Keratinocyte (primary cell): ENCODE data around the gene JRKL. TPM values are rescaled to one million over a fixed set of nuclear protein-coding genes. Genes with fewer than 3 reads are reported as not detected.

Experiments used
- DNase-seq: peaks from one replicate; pipeline ENCODE4 v3.0.0-alpha.2; 2011; ENCODE audit warnings: low read depth, missing footprints, low spot score
- FAIRE-seq: peaks from 2 replicates; lab custom pipeline; 2011; peaks lifted over from hg19 to GRCh38; lab: Jason Lieb, UNC
- H2AFZ ChIP-seq: 2 replicates; pipeline ENCODE4 v1.6.0; 2012; ENCODE audit warnings: low read length, control low read depth, inconsistent platforms; ENCODE audit not compliant: control insufficient read depth
- H3K27ac ChIP-seq: 2 replicates; pipeline ENCODE4 v1.5.1; 2011; ENCODE audit warnings: low read length; ENCODE audit not compliant: control insufficient read depth, insufficient read depth
- H3K27me3 ChIP-seq: 3 replicates; pipeline ENCODE4 v1.6.0; 2011; ENCODE audit warnings: low read length; ENCODE audit not compliant: control insufficient read depth, insufficient read depth; ENCODE audit errors: extremely low read depth
- H3K36me3 ChIP-seq, 2 experiments: 2 replicates in 1 of 2; 3 replicates in 1 of 2; pipeline ENCODE4 v1.5.1; 2011; ENCODE audit warnings: low read length in 2 of 2, mild to moderate bottlenecking in 1 of 2; ENCODE audit not compliant: control insufficient read depth in 2 of 2, insufficient read depth in 2 of 2; ENCODE audit errors: extremely low read depth in 1 of 2
- H3K4me1 ChIP-seq: 3 replicates; pipeline ENCODE4 v1.5.1; 2011; ENCODE audit warnings: low read length; ENCODE audit not compliant: control insufficient read depth, insufficient read depth; ENCODE audit errors: extremely low read depth
- H3K4me2 ChIP-seq: 3 replicates; pipeline ENCODE4 v1.6.0; 2011; ENCODE audit warnings: low read depth, low read length; ENCODE audit not compliant: control insufficient read depth, insufficient read depth; ENCODE audit errors: extremely low read depth
- H3K4me3 ChIP-seq, 3 experiments: fragments of 200-600 bp in 1 of 3; sonication (generic) in 1 of 3; 2 replicates in 2 of 3; 3 replicates in 1 of 3; pipeline ENCODE4 v1.5.1; 2011 to 2016; ENCODE audit warnings: low read length in 3 of 3, mild to moderate bottlenecking in 3 of 3, control low read depth in 2 of 3, inconsistent platforms in 1 of 3, low read depth in 1 of 3, mixed read lengths in 1 of 3, mixed run types in 1 of 3, moderate library complexity in 1 of 3; ENCODE audit not compliant: control insufficient read depth in 2 of 3, insufficient read depth in 2 of 3; ENCODE audit errors: extremely low read depth in 1 of 3
- H3K79me2 ChIP-seq: 2 replicates; pipeline ENCODE4 v1.6.0; 2012; ENCODE audit warnings: low read length; ENCODE audit not compliant: control insufficient read depth, insufficient read depth
- H3K9ac ChIP-seq: 3 replicates; pipeline ENCODE4 v1.6.0; 2011; ENCODE audit warnings: low read length; ENCODE audit not compliant: control insufficient read depth, insufficient read depth; ENCODE audit errors: extremely low read depth
- H3K9me1 ChIP-seq: 3 replicates; pipeline ENCODE4 v1.6.0; 2011; ENCODE audit warnings: low read length; ENCODE audit not compliant: control insufficient read depth, insufficient read depth; ENCODE audit errors: extremely low read depth
- H3K9me3 ChIP-seq: 2 replicates; pipeline ENCODE4 v1.5.1; 2012; ENCODE audit warnings: low read depth, low read length; ENCODE audit not compliant: control insufficient read depth
- H4K20me1 ChIP-seq: 3 replicates; pipeline ENCODE4 v1.6.0; 2011; ENCODE audit warnings: low read length; ENCODE audit not compliant: control insufficient read depth, insufficient read depth; ENCODE audit errors: extremely low read depth
- CTCF ChIP-seq, 3 experiments: IDR thresholded peaks in 1 of 3; conservative IDR thresholded peaks in 1 of 3; optimal IDR thresholded peaks in 1 of 3; 2 replicates in 2 of 3; 3 replicates in 1 of 3; pipeline versions ENCODE3 to v1.5.1; 2011; ENCODE audit warnings: low read length in 3 of 3, mild to moderate bottlenecking in 3 of 3, moderate library complexity in 2 of 3, control low read depth in 1 of 3, inconsistent platforms in 1 of 3; ENCODE audit not compliant: insufficient read depth in 2 of 3; ENCODE audit errors: extremely low read depth in 1 of 3
- EZH2 ChIP-seq: IDR thresholded peaks from one replicate; pipeline ENCODE4 v1.6.1; 2012; ENCODE audit warnings: inconsistent platforms, mild to moderate bottlenecking, low read length, moderate library complexity
- dilution Hi-C: fragments of 300-500 bp; cut with MboI; formaldehyde crosslinking; loops from one replicate; pipeline ENCODE4 v1.7.0; 2020; ENCODE audit warnings: low sequenced_read_pairs; ENCODE audit not compliant: extremely low pct_ligation_motif_present
- polyA plus RNA-seq, 5 experiments: library from polyadenylated mRNA; depleted of rRNA in 3 of 5; stranded (reverse) in 3 of 5; stranded (forward) in 1 of 5; unstranded in 1 of 5; fragments of >200 nt; gene quantifications; 1 replicate in 1 of 5; 2 replicates in 3 of 5; 3 replicates in 1 of 5; pipeline versions ENCODE4 v1.2.1 to v1.2.3, GENCODE V29; 2011 to 2012; ENCODE audit warnings: missing spikeins in 2 of 5, low read depth in 1 of 5, low replicate concordance in 1 of 5

Gene JRKL
- polyA plus RNA-seq, 1 donor (not counting 4 experiments of a cell fraction or from before 2014, with no cell fraction given): 6.9 TPM

GRCh38 chr11:96393753-96394348, 4.0 kb downstream of the JRKL start:
- FAIRE-seq: peak; percentile 80
- H3K4me1 ChIP-seq: peaks cover 16% of the 10 kb centered on the region
- no peaks in the 10 kb centered on the region for H4K20me1 ChIP-seq
- no peak overlapping the region for H2AFZ ChIP-seq
- H3K9me1 ChIP-seq: peaks cover 2% of the 10 kb centered on the region
- H3K36me3 ChIP-seq: peaks cover 0 to 3% of the 10 kb centered on the region in 2 experiments
- TF ChIP-seq CTCF (optimal IDR thresholded peaks at IDR 0.05 in 1 of 3, IDR thresholded peaks at IDR 0.05 in 1 of 3, conservative IDR thresholded peaks at IDR 0.05 in 1 of 3; ENCODE audit: extremely low read depth in 1 of 3, insufficient read depth in 2 of 3, low read length in 3 of 3) (peak in 2 of 3 experiments; percentile 33 to 54), EZH2 (no peak)
- no peak overlapping the region for H3K4me2 ChIP-seq
- no peak overlapping the region for H3K9ac ChIP-seq
- peaks cover 20% of the 10 kb centered on the region for H3K79me2 ChIP-seq
- H3K27me3 ChIP-seq: no peaks in the 10 kb centered on the region
- H3K4me3 ChIP-seq: no peak overlapping the region
- no peak for DNase-seq
- dilution Hi-C loops: no loop called here
- no peaks in the 10 kb centered on the region for H3K9me3 ChIP-seq
- no peak overlapping the region for H3K27ac ChIP-seq

- Histone ChIP-seq H3K9me1 (peaks cover 2% of the 10 kb centered on the region), H2AFZ (no peak overlapping the region), H3K9ac (no peak overlapping the region), H4K20me1 (no peaks in the 10 kb centered on the region), H3K9me3 (no peaks in the 10 kb centered on the region), H3K4me3 (no peak overlapping the region), H3K27ac (no peak overlapping the region), H3K36me3 (peaks cover 0 to 3% of the 10 kb centered on the region in 2 experiments), H3K79me2 (peaks cover 19% of the 10 kb centered on the region), H3K4me2 (no peak overlapping the region), H3K27me3 (no peaks in the 10 kb centered on the region), H3K4me1 (peaks cover 14% of the 10 kb centered on the region)
- dilution Hi-C loops: no loop called here
- TF ChIP-seq EZH2 (no peak), CTCF (optimal IDR thresholded peaks at IDR 0.05 in 1 of 3, IDR thresholded peaks at IDR 0.05 in 1 of 3, conservative IDR thresholded peaks at IDR 0.05 in 1 of 3; ENCODE audit: extremely low read depth in 1 of 3, insufficient read depth in 2 of 3, low read length in 3 of 3) (no peak)
- FAIRE-seq: no peak
- no peak for DNase-seq
Measured at GRCh38 chr11:96394773-96395172, 5.0 kb downstream of the JRKL start.
